K562 (cell line): Measurements from ENCODE around the gene SCYGR5. TPM values are rescaled to one million over a fixed set of nuclear protein-coding genes. Genes with fewer than 3 reads are reported as not detected.

ENCODE experiments used
- ATAC-seq: fragments of 200-7000 bp; cut with Tn5 transposase; 3 replicates; pipeline ENCODE4 v1.9.1; 2020; ENCODE audit warnings: moderate library complexity
- BruUV-seq: library from RNA; stranded (reverse); fragments of 400-500 nt; replicated peaks from 2 replicates; lab custom pipeline; 2021; lab: Mats Ljungman, UMichigan
- CTCF ChIA-PET: fragments of 300-600 bp; formaldehyde crosslinking; extraction: SDS; loops from one replicate; lab custom pipeline; 2021; ENCODE audit warnings: low intra/inter-chr PET ratio; lab: Yijun Ruan, JAX
- POLR2A ChIA-PET: fragments of 300-600, 350-650 bp; sonication (Branson Sonifier 250); formaldehyde crosslinking; extraction: SDS; loops from one replicate; lab custom pipeline; 2021; ENCODE audit warnings: antibody characterized with exemption, inconsistent platforms; lab: Yijun Ruan, JAX
- DNase-seq, 4 experiments: peaks; one replicate each; pipeline versions ENCODE4 v3.0.0 to v3.0.0-alpha.2; 2011 to 2018; ENCODE audit warnings: low spot score in 3 of 4, mixed read lengths in 3 of 4; ENCODE audit errors: extremely low read depth in 1 of 4
- FAIRE-seq: peaks from 2 replicates; lab custom pipeline; 2011; peaks lifted over from hg19 to GRCh38; lab: Jason Lieb, UNC
- H2AFZ ChIP-seq: 2 replicates; pipeline ENCODE4 v1.6.0; 2011; ENCODE audit warnings: low read depth, low read length, control low read depth, inconsistent platforms
- H3K27ac ChIP-seq: fragments of 200-600 bp; 3 replicates; pipeline ENCODE4 v1.8.0; 2011; ENCODE audit warnings: low read depth, mild to moderate bottlenecking, control low read depth, inconsistent platforms, low read length, moderate library complexity, mixed read lengths; ENCODE audit errors: extremely low read depth
- H3K27me3 ChIP-seq, 2 experiments: fragments of 300-600 bp in 1 of 2; 2 replicates in 1 of 2; 3 replicates in 1 of 2; pipeline versions ENCODE4 v1.6.0 to v1.8.0; 2011; ENCODE audit warnings: inconsistent platforms in 2 of 2, low read length in 2 of 2, mild to moderate bottlenecking in 1 of 2, mixed read lengths in 1 of 2, moderate library complexity in 1 of 2; ENCODE audit not compliant: control insufficient read depth in 2 of 2, insufficient read depth in 2 of 2
- H3K36me3 ChIP-seq: fragments of 300-600 bp; 3 replicates; pipeline ENCODE4 v1.8.0; 2011; ENCODE audit warnings: mild to moderate bottlenecking, low read length, inconsistent platforms; ENCODE audit not compliant: control insufficient read depth, insufficient read depth
- H3K4me1 ChIP-seq, 2 experiments: fragments of 200-600 bp in 1 of 2; replicated peaks in 1 of 2; 2 replicates in 1 of 2; 3 replicates in 1 of 2; pipeline versions ENCODE4 v1.5.1 to v1.8.0; 2011; ENCODE audit warnings: inconsistent platforms in 2 of 2, low read length in 2 of 2, mild to moderate bottlenecking in 1 of 2, mixed read lengths in 1 of 2, moderate library complexity in 1 of 2; ENCODE audit not compliant: control insufficient read depth in 2 of 2, insufficient read depth in 2 of 2
- H3K4me2 ChIP-seq: 2 replicates; pipeline ENCODE4 v1.6.1; 2011; ENCODE audit warnings: low read length, control low read depth, inconsistent platforms, mixed read lengths; ENCODE audit not compliant: insufficient read depth
- H3K4me3 ChIP-seq: fragments of 200-600 bp; sonication (generic), shearing (Covaris generic); 2 replicates; pipeline ENCODE4 v1.5.1; 2016; ENCODE audit warnings: control low read depth, inconsistent platforms
- H3K79me2 ChIP-seq: fragments of 200-600 bp; 3 replicates; pipeline ENCODE4 v1.8.0; 2011; ENCODE audit warnings: low read length, inconsistent platforms; ENCODE audit not compliant: control insufficient read depth, insufficient read depth
- H3K9ac ChIP-seq, 2 experiments: 2 replicates each; pipeline versions ENCODE4 v1.6.0 to v1.6.1; 2011; ENCODE audit warnings: low read depth in 2 of 2, low read length in 2 of 2, control low read depth in 1 of 2, inconsistent platforms in 1 of 2, mild to moderate bottlenecking in 1 of 2, mixed read lengths in 1 of 2; ENCODE audit not compliant: insufficient read depth in 1 of 2
- H3K9me1 ChIP-seq: one replicate; pipeline ENCODE4 v1.6.0; 2011; ENCODE audit warnings: inconsistent platforms, mild to moderate bottlenecking, low read length, moderate library complexity; ENCODE audit not compliant: control insufficient read depth, insufficient read depth
- H3K9me3 ChIP-seq: replicated peaks from 2 replicates; pipeline ENCODE4 v1.5.1; 2011; ENCODE audit warnings: low read depth, low read length, inconsistent platforms; ENCODE audit not compliant: control insufficient read depth, insufficient read depth
- H4K20me1 ChIP-seq: replicated peaks from 2 replicates; pipeline ENCODE4 v1.6.1; 2011; ENCODE audit warnings: low read length, inconsistent platforms, mixed read lengths; ENCODE audit not compliant: control insufficient read depth, insufficient read depth
- CEBPB ChIP-seq: fragments of 450-650 bp; IDR thresholded peaks from 2 replicates; pipeline ENCODE4 v1.6.1; 2016; ENCODE audit warnings: missing genetic modification characterization, missing compliant biosample characterization
- MBD2 ChIP-seq: sonication (generic); IDR thresholded peaks from 2 replicates; pipeline ENCODE4 v1.6.1; 2016; ENCODE audit warnings: low read depth, borderline replicate concordance
- PRMT5 ChIP-seq: sonication (generic); formaldehyde crosslinking; IDR thresholded peaks from 2 replicates; pipeline ENCODE4 v1.5.0; 2020; ENCODE audit warnings: missing genetic modification reagents
- SMARCB1 ChIP-seq: IDR thresholded peaks from 2 replicates; pipeline ENCODE4 v1.6.1; 2011; ENCODE audit warnings: improper control_type of control experiment, low read depth; ENCODE audit not compliant: insufficient read length
- ZNF197 ChIP-seq: fragments of 200-800 bp; sonication (Bioruptor generic); IDR thresholded peaks from 2 replicates; pipeline ENCODE4 v1.6.1; 2016; ENCODE audit warnings: low read depth, missing genetic modification characterization, missing compliant biosample characterization
- ZNF444 ChIP-seq: fragments of 250-450 bp; sonication (Bioruptor Pico); IDR thresholded peaks from 2 replicates; pipeline ENCODE4 v1.4.0; 2020; ENCODE audit warnings: mild to moderate bottlenecking, moderate library complexity
- WGBS: fragments of 100-300 bp; shearing (Covaris generic); methylation state at CpG from one replicate; pipeline ENCODE4 v1.1.6; 2016; ENCODE audit warnings: low coverage, mixed read lengths; ENCODE audit not compliant: insufficient coverage; ENCODE audit errors: missing lambda C conversion rate; 5-methylcytosine and 5-hydroxymethylcytosine counted together
- in situ Hi-C: fragments of 300-500 bp; cut with MboI; formaldehyde crosslinking; loops from 4 replicates; pipeline ENCODE4 v1.15.0; 2018; ENCODE audit warnings: inconsistent platforms, mixed read lengths
- intact Hi-C: fragments of 100-400 bp; cut with micrococcal nuclease; formaldehyde crosslinking; loops from 2 replicates; pipeline ENCODE4 v1.14.2; 2022
- polyA plus RNA-seq, 8 experiments: library from polyadenylated mRNA; depleted of rRNA in 4 of 8; stranded (reverse) in 5 of 8; unstranded in 3 of 8; fragments of >200 nt; fragmentation: Nextera tagmentation in 2 of 8; fragmentation: Illumina TruSeq in 1 of 8; extraction: Ambion mirVana in 2 of 8; extraction: Trizol in 1 of 8; gene quantifications; 2 replicates each; pipeline versions ENCODE4 v1.2.1 to v1.2.3, GENCODE V29; 2011 to 2014; ENCODE audit warnings: inconsistent platforms in 1 of 8, missing spikeins in 1 of 8
- total RNA-seq, 7 experiments: library from RNA; depleted of rRNA in 6 of 7; stranded (reverse); fragments of >200 nt in 6 of 7; fragmentation: Illumina TruSeq in 2 of 7; extraction: Trizol in 2 of 7; gene quantifications; 2 replicates each; pipeline versions ENCODE4 v1.2.1 to v1.2.3, GENCODE V29; 2011 to 2021; ENCODE audit warnings: low replicate concordance in 1 of 7
- TF ChIP-seq, protein P1 (sequence below): fragments of 200-600 bp; sonication (generic); IDR thresholded peaks from one replicate; pipeline ENCODE4 v1.6.1; 2012; ENCODE audit warnings: mild to moderate bottlenecking, low read depth, low read length, inconsistent platforms
- TF ChIP-seq, protein P2 (sequence below): fragments of 450-650 bp; formaldehyde crosslinking; IDR thresholded peaks from 2 replicates; pipeline ENCODE4 v1.4.0; 2020; ENCODE audit warnings: mild to moderate bottlenecking, moderate library complexity

SCYGR5 gene
- total and polyA plus RNA-seq, 9 of the 15 experiments (the other 6 are each of a cell fraction or from before 2014, with no cell fraction given): not detected

DNA sequence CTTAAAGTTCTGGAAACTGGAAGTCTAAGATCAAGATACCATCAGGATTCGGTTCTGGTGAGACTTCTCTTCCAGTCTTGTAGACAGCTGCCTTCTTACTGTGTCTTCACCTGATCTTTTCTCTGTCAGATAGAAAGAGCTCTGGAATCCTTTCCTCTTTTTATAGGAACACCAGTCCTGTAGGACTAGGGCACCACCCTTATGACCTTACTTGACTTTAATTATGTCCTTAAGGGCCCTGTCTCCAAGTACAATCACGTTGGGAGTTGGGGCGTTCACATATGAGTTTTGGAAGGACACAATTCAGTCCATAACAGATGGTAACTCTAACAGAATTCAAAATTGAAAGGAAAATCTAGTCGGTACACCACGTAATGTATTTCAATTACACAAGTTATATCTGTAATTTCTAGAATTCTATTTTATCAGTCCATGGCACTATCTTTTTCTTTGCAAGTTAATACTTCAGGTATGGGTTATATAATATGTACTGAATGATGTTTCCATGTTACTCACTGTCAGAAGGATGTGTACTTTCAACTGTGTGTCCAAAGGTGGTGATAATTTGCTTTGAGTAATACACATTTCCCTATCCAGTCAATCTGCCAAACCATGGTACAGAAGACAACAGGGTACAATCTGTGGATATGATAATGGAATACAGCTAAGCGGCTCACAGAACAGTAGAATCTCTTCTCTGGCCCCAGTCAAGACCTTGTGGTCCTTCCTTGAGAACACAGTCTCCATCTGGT is 1.2 kb upstream of the SCYGR5 start:
- no peak overlapping the region for H3K4me3 ChIP-seq
- BruUV-seq: no TSS peak
- DNase-seq (no peak), ATAC-seq (no peak), FAIRE-seq (no peak)
- WGBS: 1% methylated on average over 6 of the region's 6 CpGs
- H2AFZ ChIP-seq: no peak overlapping the region
- no peak overlapping the region for H3K4me2 ChIP-seq
- no peaks in the 10 kb centered on the region for H3K36me3 ChIP-seq
- intact Hi-C loops (no loop called here), in situ Hi-C loops (no loop called here)
- H4K20me1 ChIP-seq: no peaks in the 10 kb centered on the region
- no peaks in the 10 kb centered on the region for H3K9me1 ChIP-seq
- H3K27me3 ChIP-seq: no peaks in the 10 kb centered on the region
- no peaks in the 10 kb centered on the region for H3K79me2 ChIP-seq
- H3K9me3 ChIP-seq: no peaks in the 10 kb centered on the region
- no peak overlapping the region for H3K9ac ChIP-seq
- H3K27ac ChIP-seq: no peak overlapping the region
- CTCF ChIA-PET: no interaction called here
- no peaks in the 10 kb centered on the region for H3K4me1 ChIP-seq
- POLR2A ChIA-PET: no interaction called here
- TF ChIP-seq CEBPB (tag) (no peak), ZNF444 (CRISPR knock-in tag) (no peak), MBD2 (no peak), SMARCB1 (no peak), ZNF197 (CRISPR knock-in tag) (no peak), PRMT5 (CRISPR knock-in tag) (no peak)
- TF ChIP-seq, protein P1, sequence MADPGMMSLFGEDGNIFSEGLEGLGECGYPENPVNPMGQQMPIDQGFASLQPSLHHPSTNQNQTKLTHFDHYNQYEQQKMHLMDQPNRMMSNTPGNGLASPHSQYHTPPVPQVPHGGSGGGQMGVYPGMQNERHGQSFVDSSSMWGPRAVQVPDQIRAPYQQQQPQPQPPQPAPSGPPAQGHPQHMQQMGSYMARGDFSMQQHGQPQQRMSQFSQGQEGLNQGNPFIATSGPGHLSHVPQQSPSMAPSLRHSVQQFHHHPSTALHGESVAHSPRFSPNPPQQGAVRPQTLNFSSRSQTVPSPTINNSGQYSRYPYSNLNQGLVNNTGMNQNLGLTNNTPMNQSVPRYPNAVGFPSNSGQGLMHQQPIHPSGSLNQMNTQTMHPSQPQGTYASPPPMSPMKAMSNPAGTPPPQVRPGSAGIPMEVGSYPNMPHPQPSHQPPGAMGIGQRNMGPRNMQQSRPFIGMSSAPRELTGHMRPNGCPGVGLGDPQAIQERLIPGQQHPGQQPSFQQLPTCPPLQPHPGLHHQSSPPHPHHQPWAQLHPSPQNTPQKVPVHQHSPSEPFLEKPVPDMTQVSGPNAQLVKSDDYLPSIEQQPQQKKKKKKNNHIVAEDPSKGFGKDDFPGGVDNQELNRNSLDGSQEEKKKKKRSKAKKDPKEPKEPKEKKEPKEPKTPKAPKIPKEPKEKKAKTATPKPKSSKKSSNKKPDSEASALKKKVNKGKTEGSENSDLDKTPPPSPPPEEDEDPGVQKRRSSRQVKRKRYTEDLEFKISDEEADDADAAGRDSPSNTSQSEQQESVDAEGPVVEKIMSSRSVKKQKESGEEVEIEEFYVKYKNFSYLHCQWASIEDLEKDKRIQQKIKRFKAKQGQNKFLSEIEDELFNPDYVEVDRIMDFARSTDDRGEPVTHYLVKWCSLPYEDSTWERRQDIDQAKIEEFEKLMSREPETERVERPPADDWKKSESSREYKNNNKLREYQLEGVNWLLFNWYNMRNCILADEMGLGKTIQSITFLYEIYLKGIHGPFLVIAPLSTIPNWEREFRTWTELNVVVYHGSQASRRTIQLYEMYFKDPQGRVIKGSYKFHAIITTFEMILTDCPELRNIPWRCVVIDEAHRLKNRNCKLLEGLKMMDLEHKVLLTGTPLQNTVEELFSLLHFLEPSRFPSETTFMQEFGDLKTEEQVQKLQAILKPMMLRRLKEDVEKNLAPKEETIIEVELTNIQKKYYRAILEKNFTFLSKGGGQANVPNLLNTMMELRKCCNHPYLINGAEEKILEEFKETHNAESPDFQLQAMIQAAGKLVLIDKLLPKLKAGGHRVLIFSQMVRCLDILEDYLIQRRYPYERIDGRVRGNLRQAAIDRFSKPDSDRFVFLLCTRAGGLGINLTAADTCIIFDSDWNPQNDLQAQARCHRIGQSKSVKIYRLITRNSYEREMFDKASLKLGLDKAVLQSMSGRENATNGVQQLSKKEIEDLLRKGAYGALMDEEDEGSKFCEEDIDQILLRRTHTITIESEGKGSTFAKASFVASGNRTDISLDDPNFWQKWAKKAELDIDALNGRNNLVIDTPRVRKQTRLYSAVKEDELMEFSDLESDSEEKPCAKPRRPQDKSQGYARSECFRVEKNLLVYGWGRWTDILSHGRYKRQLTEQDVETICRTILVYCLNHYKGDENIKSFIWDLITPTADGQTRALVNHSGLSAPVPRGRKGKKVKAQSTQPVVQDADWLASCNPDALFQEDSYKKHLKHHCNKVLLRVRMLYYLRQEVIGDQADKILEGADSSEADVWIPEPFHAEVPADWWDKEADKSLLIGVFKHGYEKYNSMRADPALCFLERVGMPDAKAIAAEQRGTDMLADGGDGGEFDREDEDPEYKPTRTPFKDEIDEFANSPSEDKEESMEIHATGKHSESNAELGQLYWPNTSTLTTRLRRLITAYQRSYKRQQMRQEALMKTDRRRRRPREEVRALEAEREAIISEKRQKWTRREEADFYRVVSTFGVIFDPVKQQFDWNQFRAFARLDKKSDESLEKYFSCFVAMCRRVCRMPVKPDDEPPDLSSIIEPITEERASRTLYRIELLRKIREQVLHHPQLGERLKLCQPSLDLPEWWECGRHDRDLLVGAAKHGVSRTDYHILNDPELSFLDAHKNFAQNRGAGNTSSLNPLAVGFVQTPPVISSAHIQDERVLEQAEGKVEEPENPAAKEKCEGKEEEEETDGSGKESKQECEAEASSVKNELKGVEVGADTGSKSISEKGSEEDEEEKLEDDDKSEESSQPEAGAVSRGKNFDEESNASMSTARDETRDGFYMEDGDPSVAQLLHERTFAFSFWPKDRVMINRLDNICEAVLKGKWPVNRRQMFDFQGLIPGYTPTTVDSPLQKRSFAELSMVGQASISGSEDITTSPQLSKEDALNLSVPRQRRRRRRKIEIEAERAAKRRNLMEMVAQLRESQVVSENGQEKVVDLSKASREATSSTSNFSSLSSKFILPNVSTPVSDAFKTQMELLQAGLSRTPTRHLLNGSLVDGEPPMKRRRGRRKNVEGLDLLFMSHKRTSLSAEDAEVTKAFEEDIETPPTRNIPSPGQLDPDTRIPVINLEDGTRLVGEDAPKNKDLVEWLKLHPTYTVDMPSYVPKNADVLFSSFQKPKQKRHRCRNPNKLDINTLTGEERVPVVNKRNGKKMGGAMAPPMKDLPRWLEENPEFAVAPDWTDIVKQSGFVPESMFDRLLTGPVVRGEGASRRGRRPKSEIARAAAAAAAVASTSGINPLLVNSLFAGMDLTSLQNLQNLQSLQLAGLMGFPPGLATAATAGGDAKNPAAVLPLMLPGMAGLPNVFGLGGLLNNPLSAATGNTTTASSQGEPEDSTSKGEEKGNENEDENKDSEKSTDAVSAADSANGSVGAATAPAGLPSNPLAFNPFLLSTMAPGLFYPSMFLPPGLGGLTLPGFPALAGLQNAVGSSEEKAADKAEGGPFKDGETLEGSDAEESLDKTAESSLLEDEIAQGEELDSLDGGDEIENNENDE: no peak
- TF ChIP-seq, protein P2, sequence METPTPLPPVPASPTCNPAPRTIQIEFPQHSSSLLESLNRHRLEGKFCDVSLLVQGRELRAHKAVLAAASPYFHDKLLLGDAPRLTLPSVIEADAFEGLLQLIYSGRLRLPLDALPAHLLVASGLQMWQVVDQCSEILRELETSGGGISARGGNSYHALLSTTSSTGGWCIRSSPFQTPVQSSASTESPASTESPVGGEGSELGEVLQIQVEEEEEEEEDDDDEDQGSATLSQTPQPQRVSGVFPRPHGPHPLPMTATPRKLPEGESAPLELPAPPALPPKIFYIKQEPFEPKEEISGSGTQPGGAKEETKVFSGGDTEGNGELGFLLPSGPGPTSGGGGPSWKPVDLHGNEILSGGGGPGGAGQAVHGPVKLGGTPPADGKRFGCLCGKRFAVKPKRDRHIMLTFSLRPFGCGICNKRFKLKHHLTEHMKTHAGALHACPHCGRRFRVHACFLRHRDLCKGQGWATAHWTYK (CRISPR knock-in tag): no peak
